ENCODE data around the gene NCCRP1. TPM values are rescaled to one million over a fixed set of nuclear protein-coding genes. Genes with fewer than 3 reads are reported as not detected.

NCCRP1 gene
- total and polyA plus RNA-seq, 4 donors, result not detected

- TF ChIP-seq HNF4A (conservative IDR thresholded peaks at IDR 0.05) (no peak), JUND (IDR thresholded peaks at IDR 0.05) (no peak)
These were observed 30.9 kb upstream of the NCCRP1 start (continued) for GRCh38 chr19:39165857-39166256.

GRCh38 chr19:39166571-39167391 lies 30.0 kb upstream of the NCCRP1 start:
- peaks cover 6 to 24% (median 14%) of the 10 kb centered on the region in 4 donors for H3K4me1 ChIP-seq (ENCODE audit: control insufficient read depth in 4 of 4, insufficient read depth in 4 of 4, low read length in 3 of 4)
- H3K9ac ChIP-seq (ENCODE audit: low read depth in 1 of 2, low read length in 2 of 2), result no peak overlapping the region
- DNase-seq (ENCODE audit: low spot score), result peak; percentile 81
- 41% methylated on average over 24 of the region's 24 CpGs for WGBS
- peaks cover 0 to 14% (median 3%) of the 10 kb centered on the region in 4 donors for H3K36me3 ChIP-seq (ENCODE audit: control insufficient read depth in 4 of 4, insufficient read depth in 3 of 4, low read depth in 1 of 4, low read length in 3 of 4)
- H3K27ac ChIP-seq (ENCODE audit: low read depth in 1 of 2, low read length in 2 of 2), result peak overlapping the region; percentile 2 to 37
- TF ChIP-seq JUND (IDR thresholded peaks at IDR 0.05), result no peak
- TF ChIP-seq RAD21 (IDR thresholded peaks at IDR 0.05), result peak in 1 of 2 donors; percentile 15
- no peaks in the 10 kb centered on the region for H3K9me3 ChIP-seq (ENCODE audit: control insufficient read depth in 4 of 4, low read length in 3 of 4)
- H3K27me3 ChIP-seq (ENCODE audit: control insufficient read depth in 4 of 4, insufficient read depth in 4 of 4, low read length in 3 of 4), result no peaks in the 10 kb centered on the region
- no peak overlapping the region for H3K4me3 ChIP-seq (ENCODE audit: low read depth in 1 of 3, low read length in 3 of 3)

- Histone ChIP-seq H3K9ac (ENCODE audit: low read depth in 1 of 2, low read length in 2 of 2) (no peak overlapping the region), H3K27me3 (ENCODE audit: control insufficient read depth in 4 of 4, insufficient read depth in 4 of 4, low read length in 3 of 4) (no peaks in the 10 kb centered on the region), H3K4me1 (ENCODE audit: control insufficient read depth in 4 of 4, insufficient read depth in 4 of 4, low read length in 3 of 4) (peaks cover 6 to 24% (median 14%) of the 10 kb centered on the region in 4 donors), H3K27ac (ENCODE audit: low read depth in 1 of 2, low read length in 2 of 2) (peak overlapping the region; percentile 2 to 37), H3K4me3 (ENCODE audit: low read depth in 1 of 3, low read length in 3 of 3) (no peak overlapping the region), H3K9me3 (ENCODE audit: control insufficient read depth in 4 of 4, low read length in 3 of 4) (no peaks in the 10 kb centered on the region), H3K36me3 (ENCODE audit: control insufficient read depth in 4 of 4, insufficient read depth in 3 of 4, low read depth in 1 of 4, low read length in 3 of 4) (peaks cover 2 to 19% (median 4%) of the 10 kb centered on the region in 4 donors)
- TF ChIP-seq FOXA2 (IDR thresholded peaks at IDR 0.05), result no peak
- TF ChIP-seq JUND (IDR thresholded peaks at IDR 0.05), result no peak
- no peak for TF ChIP-seq ATF3 (IDR thresholded peaks at IDR 0.05)
- no peak for TF ChIP-seq REST (IDR thresholded peaks at IDR 0.05)
- no peak for TF ChIP-seq YY1 (IDR thresholded peaks at IDR 0.05)
- no peak for TF ChIP-seq ZBTB33 (IDR thresholded peaks at IDR 0.05)
- WGBS, result 78% methylated on average over 25 of the region's 25 CpGs
- DNase-seq (ENCODE audit: low spot score), result no peak
These were observed 29.1 kb upstream of the NCCRP1 start for GRCh38 chr19:39167461-39168257.

All from liver (tissue), 9 donors.